Measurements from ENCODE around the gene PTPRD.

PTPRD gene

DNA sequence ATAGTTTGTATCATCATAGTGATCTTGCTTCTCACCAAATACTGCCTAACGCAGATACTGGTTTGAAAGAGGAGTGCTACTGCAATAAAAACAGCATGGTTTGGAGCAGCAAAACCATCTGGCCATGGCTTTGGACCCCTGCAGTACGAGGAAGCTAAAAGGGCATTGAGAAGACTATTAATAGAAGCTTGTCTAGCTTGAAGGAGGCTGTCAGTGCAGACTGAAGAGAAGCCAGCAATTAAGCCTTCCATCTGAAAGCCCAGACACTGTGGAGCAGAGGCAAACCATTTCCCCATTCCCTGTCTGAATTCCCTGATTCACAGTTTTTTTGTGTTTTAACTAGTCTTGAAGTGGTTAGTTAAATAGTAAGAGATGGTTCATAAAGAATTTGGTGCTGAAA lies 281.6 kb downstream of the PTPRD start:
- TF ChIP-seq, protein P1, sequence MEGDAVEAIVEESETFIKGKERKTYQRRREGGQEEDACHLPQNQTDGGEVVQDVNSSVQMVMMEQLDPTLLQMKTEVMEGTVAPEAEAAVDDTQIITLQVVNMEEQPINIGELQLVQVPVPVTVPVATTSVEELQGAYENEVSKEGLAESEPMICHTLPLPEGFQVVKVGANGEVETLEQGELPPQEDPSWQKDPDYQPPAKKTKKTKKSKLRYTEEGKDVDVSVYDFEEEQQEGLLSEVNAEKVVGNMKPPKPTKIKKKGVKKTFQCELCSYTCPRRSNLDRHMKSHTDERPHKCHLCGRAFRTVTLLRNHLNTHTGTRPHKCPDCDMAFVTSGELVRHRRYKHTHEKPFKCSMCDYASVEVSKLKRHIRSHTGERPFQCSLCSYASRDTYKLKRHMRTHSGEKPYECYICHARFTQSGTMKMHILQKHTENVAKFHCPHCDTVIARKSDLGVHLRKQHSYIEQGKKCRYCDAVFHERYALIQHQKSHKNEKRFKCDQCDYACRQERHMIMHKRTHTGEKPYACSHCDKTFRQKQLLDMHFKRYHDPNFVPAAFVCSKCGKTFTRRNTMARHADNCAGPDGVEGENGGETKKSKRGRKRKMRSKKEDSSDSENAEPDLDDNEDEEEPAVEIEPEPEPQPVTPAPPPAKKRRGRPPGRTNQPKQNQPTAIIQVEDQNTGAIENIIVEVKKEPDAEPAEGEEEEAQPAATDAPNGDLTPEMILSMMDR (IDR thresholded peaks at IDR 0.05; ENCODE audit: insufficient read depth, low read depth, low read length, missing control alignments): no peak
- no peak for DNase-seq (ENCODE audit: low read depth)
- no peak overlapping the region for H3K4me3 ChIP-seq (ENCODE audit: low read depth, low read length)

DNA sequence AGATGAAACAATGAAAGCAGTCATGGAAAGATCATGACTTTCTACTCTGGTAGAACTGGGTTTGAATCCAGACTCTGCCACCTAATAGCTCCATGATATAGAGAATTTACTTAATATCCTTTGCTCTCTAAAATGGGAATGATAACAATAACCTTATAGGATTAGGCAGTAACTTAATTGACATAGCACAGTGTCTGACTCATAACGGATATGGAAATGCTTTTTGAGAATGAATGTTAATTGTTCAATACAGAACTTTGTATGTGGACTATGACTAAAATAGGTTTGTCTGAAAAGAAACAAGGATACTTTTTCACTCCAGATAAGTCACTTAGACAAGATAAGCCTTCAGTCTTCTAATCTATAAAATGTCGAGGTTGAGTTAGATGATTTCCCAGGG lies 330.7 kb downstream of the PTPRD start:
- no peak for DNase-seq (ENCODE audit: low read depth)
- TF ChIP-seq, protein P1 (IDR thresholded peaks at IDR 0.05; ENCODE audit: insufficient read depth, low read depth, low read length, missing control alignments): no peak
- H3K4me3 ChIP-seq (ENCODE audit: low read depth, low read length): no peak overlapping the region

DNA sequence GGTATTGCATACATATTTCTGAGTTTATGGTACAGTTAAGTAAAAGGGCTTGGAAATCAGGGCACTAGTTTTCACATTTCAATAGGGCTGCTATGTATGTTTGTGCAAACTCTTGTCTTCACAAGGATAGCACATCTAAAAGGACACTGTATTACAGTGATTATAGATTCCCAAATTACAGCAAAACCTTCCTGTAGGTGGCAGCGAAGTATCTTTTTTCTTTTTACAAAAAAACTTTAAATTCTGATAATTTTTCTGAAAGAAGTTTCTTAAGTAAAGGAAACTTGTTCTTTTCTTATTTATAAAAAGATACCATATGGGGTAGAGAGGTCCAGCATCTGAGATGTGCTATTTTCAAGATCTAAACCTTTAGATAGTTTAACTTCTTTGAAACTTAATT lies 337.8 kb downstream of the PTPRD start:
- H3K4me3 ChIP-seq (ENCODE audit: low read depth, low read length): no peak overlapping the region
- TF ChIP-seq, protein P1 (IDR thresholded peaks at IDR 0.05; ENCODE audit: insufficient read depth, low read depth, low read length, missing control alignments): no peak
- DNase-seq (ENCODE audit: low read depth): no peak

DNA sequence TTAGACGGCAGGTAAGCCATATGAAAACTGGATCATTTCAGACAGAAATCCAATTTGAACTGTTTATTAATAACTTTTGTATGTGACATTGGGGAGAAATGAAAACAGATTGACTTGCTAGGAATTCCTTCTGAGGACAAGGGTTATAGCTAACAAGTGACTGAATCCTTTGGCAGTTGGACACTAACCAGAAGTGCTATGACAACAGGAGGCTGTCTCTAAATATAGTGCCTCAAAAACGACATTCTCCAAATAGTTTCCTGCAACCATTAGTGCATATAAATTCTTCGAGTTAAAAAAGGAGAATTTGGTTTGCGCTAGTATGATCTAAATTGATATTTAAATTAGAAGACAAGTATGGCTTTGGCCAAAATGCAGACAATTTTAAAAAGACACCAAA lies 338.6 kb downstream of the PTPRD start:
- no peak for DNase-seq (ENCODE audit: low read depth)
- TF ChIP-seq, protein P1 (IDR thresholded peaks at IDR 0.05; ENCODE audit: insufficient read depth, low read depth, low read length, missing control alignments): no peak
- H3K4me3 ChIP-seq (ENCODE audit: low read depth, low read length): no peak overlapping the region

DNA sequence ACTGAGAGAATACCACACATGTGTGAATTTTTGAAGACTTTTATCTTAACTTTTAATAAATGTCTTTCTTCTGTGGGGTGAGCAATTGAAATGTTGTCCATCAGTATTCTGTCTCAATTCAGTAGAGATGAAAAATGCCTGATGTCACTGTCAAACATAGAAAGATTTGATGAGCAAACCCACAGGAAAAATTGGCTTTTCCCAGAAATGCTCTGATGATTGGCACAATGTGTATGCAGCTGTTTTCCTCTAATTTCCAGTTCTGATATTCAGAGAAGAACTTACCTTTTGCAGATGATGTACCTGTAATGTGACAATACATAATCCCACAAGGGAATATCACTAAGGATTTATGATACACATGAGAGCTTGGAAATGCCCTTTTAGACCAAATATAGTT lies 340.0 kb downstream of the PTPRD start:
- TF ChIP-seq, protein P1 (IDR thresholded peaks at IDR 0.05; ENCODE audit: insufficient read depth, low read depth, low read length, missing control alignments): no peak
- no peak for DNase-seq (ENCODE audit: low read depth)

DNA sequence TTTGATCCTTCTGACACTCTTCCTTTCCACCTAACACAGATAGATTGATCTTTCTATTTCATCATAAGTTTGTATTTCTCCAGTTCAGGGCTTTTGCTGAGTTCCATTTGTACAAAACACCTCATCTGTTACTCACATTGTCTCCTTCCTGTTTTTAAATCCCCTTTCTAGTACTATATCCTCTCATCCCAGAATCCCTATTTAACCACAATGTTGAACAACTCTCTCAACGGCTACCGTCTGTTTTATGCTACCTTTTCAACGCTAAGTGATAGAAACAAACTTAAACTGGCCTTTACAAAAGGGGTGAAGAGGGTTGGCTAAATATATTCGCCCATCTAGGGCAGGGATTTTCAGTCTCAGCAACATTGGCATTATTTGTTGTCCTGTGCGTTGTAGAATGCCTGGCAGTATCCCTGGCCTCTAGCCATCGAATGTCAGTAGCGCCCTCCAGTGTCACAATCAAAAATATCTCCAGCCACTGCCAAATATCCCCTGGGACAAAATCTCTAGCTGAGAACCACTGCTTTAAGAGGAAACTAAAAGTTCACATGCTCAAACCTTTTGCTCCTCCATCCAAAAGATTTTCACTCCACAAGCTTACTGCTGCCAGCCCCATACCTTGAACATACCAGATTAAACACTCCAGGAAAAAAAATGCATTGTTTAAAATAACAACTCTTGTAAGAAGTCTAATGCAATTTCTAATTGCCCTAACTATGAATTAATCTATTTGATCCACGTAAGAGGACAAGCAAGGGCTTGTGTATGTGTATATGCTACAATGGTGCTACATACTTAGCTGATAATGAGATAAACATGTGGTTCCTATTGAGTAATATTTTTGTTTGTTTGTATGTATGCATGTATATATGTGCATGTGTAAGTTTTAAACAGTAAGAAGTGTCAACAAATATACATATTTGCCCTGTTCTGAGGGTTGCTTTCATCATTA lies 344.0 kb downstream of the PTPRD start:
- peak; percentile 13 for DNase-seq (ENCODE audit: low read depth)
- H3K4me3 ChIP-seq (ENCODE audit: low read depth, low read length): no peak overlapping the region
- TF ChIP-seq, protein P1 (IDR thresholded peaks at IDR 0.05; ENCODE audit: insufficient read depth, low read depth, low read length, missing control alignments): peak; percentile 38

More for the DNA sequence above, 340.0 kb downstream of the PTPRD start:
- no peak overlapping the region for H3K4me3 ChIP-seq (ENCODE audit: low read depth, low read length)
